DMS79 treated with DMSO at 0.1 percent for 48 hours (cell line): ENCODE results near the gene ITGA1.
"Not testable (repeated sequence)": the region's sequence is repeated elsewhere in the genome, so short reads cannot be mapped to it uniquely, and the experiment has no call there.

Source experiments
- DNase-seq: peaks from one replicate; lab custom pipeline; 2025; lab: John Stamatoyannopoulos, UW

Gene ITGA1

DNA sequence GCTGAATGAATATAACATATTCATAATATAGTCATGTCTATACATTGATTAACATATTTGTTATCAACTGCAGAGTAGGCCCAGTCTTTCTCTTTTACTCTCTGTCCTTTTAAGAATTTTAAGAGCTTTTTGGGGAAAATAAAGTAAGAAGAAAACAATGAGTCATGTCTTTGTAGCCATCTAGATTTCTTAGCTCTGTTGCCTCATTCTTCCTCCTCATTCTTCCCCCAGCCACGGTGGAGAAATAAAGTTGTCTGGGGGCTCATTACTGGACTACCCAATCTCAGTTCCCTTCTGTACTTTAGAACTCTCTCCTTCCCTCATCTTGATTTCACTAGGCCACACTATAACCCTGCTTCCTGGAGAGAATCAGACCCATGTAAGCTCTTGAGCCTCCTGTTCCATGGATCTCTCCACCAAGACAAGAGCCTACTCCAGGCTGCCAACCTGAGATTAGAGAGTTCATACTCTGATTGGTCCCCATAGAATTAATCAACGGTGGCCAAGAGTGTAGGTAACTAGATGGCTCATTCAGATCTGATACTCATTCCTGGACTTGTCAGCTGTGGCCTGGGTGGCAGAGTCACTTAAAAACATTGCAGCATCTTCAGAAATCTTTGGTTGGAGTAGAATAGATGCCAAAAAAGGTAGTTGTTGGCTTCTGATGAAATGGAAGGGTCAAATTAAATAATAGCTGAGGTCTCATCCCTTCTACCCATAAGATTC is 44.2 kb downstream of the ITGA1 start:
- no peak for DNase-seq

- DNase-seq = no peak
These were observed 46.6 kb downstream of the ITGA1 start for GRCh38 chr5:52834320-52834719.

- no peak for DNase-seq
These were observed 49.4 kb downstream of the ITGA1 start for GRCh38 chr5:52837068-52837467.

DNA sequence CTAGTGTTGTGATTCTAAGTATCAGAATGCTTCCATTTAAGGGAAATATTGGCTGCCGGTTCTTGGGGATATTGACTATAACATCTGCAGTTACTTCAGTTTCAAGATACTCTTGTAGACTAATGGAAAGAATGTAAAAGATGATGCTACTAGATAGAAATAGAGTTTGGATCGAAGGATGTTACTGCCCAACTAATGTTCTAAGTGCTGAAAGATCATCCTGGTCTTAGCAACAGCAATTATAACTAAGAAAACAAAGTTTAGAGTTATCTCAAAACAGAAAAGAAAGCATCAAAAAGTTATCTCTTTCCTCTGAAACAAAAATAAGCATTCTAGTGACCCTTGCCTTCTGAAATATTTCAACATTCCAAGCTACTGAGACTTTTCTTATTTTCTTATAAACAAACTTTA is 49.9 kb downstream of the ITGA1 start:
- DNase-seq = no peak

GRCh38 chr5:52838326-52839015 is 50.8 kb downstream of the ITGA1 start:
- no peak for DNase-seq

- DNase-seq = no peak
These were observed 51.6 kb downstream of the ITGA1 start for GRCh38 chr5:52839285-52839684.

- DNase-seq = no peak
These were observed 52.7 kb downstream of the ITGA1 start for GRCh38 chr5:52840277-52841050.

GRCh38 chr5:52841114-52841513 is 53.4 kb downstream of the ITGA1 start:
- no peak for DNase-seq

DNA sequence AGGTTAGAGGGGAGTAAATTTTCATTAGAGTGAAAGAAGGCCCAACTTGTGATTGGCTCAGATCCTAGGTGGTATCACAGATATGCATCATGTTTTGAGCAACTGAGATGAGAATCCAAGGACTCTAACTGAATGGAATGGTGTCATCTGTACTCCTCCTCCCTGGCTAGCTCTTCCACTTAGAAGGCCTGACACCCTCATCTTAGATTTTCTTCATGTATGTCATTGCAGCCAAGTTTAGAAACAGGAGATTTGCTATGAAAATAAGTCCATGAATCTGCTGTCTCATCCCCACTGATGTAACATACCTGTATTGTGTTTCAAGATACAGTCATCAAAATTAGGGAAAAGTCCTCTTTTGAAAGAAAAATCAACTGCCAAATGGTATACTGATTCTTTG is 54.4 kb downstream of the ITGA1 start:
- DNase-seq = no peak

DNA sequence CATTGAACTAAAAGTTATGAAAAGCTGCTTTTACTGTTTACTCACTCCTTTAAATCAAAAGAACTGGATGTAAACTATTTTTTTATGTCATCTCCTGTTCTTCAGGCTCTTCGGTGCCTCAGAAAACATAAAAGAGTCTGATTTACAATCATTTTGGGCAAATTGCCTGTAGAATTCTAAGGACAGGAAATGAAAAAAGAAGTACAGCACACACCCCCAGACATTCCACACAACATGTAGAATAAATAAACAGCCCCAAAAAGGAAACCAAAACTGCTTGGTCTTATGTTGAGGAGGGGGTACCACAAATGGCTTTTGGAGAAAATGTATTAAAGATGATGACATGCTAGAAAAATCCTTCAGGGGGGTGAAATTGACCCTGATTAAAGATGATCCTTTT is 57.2 kb downstream of the ITGA1 start:
- DNase-seq = no peak

DNA sequence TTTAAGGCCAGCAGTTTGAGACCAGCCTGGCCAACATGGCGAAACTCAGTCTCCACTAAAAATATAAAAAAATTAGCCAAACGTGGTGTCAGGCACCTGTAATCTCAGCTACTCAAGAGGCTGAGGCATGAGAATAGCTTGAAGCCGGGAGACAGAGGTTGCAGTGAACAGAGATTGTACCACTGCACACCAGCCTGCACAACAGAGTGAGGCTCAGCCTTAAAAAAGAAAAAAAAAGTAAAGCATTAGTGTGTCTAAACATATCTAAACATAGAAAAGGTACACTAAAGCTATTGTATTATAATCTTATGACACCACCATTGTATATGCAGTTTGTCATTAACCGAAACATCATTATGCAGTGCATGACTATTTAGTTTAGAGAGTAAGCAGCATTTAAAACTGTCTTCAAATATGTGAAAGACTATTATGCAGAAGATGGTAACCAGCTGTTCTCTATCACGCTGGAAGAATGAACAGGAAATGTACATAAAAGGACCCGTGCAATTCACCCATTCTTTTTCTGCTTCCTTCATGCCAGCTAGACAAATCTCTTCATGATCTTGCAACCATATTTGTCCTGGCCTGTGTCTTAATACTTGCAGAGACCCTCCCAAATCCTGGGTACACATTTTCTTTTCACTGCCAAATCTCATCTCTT is 58.6 kb downstream of the ITGA1 start:
- no peak for DNase-seq

- DNase-seq = not testable (repeated sequence)
These were observed 61.0 kb downstream of the ITGA1 start for GRCh38 chr5:52848688-52849087.

DNA sequence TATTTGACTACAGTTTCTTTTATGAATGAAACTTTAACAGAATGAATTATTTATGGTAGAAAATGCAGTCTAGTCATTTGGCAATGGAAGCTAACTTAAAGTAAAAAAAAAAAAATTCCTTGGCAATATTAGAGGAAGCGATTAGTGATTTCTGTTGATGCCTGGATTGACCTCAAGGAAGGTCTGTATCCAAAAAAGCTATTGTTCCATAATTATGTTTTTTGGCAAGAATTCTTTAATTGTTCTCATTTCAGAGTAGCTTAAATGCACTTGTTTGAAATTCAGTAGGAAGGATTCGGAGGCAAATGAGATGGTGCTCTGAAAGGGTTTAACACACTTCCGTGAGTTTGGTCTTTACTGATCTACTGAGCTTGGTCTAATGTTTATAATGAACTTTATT is 61.8 kb downstream of the ITGA1 start:
- DNase-seq = no peak

DNA sequence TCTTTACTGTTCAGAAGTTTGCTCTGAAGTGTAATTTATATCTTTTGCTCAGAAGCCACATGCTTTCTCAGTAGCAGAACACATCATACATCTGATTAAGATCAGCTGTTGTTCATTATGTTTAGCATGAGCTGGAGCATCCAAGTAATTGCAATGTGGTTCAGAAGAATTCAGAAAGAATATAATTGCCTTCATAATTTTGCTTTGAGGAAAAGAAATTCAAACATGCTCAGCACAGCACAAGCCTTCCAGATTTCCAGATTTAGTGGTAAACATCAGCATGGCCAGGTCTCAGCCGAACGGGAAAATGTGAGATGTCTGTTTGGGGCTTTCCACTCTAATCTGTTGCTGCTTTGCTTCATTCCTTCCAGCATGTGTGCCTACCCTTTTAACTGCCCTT is 65.9 kb downstream of the ITGA1 start:
- DNase-seq = no peak

- DNase-seq = no peak
These were observed 66.6 kb downstream of the ITGA1 start for GRCh38 chr5:52854301-52854700.

DNA sequence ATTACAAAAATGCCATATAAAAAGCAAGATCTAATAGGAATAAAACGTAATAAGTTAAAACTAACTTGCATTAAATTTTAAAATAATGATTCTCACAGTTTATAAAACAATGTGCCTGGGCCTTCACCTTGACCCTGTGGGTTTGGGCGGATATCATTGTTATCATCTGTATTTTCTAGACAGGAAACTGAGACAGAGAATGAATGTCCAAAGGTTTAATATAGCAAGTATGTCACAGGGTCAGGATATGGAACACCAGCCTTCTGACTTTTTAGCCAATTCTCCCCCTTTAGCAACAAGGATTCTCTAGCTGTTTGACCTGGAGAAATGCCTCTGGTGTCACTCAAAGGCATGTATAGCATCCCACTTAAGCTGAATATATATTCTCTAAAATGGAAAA is 67.2 kb downstream of the ITGA1 start:
- DNase-seq = no peak

- DNase-seq = no peak
These were observed 68.8 kb downstream of the ITGA1 start for GRCh38 chr5:52856564-52856963.

GRCh38 chr5:52859628-52860027 is 71.9 kb downstream of the ITGA1 start:
- DNase-seq = no peak

DNA sequence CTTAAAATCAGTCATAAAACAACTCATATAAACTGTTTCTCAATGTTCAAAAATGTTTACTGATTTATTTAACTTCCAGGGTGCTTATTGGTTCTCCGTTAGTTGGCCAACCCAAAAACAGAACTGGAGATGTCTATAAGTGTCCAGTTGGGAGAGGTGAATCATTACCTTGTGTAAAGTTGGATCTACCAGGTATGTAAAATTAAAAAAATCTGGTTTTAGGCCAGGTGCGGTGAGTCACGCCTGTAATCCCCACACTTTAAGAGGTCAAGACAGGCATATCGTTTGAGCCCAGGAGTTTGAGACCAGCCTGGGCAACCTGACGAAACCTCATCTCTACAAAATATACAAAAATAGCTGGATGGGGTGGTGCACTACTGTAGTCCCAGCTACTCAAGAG is 73.7 kb downstream of the ITGA1 start:
- no peak for DNase-seq

- DNase-seq = no peak
These were observed 76.1 kb downstream of the ITGA1 start for GRCh38 chr5:52863715-52864290.

DNA sequence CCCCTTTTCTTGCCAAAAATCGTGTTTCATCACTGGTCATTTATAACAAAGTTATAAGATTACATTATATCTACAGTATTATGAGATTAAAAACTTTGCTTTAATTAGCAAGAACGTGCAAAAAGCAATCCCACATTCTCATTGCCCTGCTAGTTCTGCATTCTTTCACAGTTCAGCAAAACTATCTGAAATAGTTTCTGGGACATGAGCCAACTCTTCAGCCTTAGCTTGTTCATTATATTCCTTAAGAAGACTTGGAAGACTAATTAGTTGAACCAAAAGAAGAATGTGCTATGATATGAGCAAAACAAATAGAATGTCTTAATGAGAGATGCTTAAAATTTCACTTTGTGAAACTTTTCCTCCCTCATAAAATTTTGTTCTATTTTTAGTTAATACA is 76.7 kb downstream of the ITGA1 start:
- DNase-seq = no peak

DNA sequence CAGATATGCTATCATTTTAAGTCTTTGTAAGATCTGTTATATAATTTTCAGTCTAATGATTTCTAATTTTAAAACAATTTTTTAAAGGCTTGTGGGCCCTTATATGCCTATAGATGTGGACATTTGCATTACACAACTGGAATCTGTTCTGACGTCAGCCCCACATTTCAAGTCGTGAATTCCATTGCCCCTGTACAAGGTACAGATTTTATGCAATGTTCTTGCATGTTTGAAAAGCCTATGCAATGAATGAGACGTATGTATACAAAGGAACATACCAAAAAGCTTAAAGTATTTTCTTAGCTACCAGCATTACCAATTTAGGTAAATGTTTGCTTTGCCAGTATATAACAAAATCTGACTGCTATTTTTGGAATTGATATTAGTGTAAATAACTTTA is 77.2 kb downstream of the ITGA1 start:
- no peak for DNase-seq
